ENCODE measurements around the gene PPT2.

- TF ChIP-seq CTCF (conservative IDR thresholded peaks at IDR 0.05 in 1 of 2, IDR thresholded peaks at IDR 0.05 in 1 of 2; ENCODE audit: low read depth in 1 of 2, low read length in 2 of 2), result no peak
- no peak for TF ChIP-seq EZH2 (IDR thresholded peaks at IDR 0.05; ENCODE audit: low read length, missing control alignments)
Measured at GRCh38 chr6:32108727-32109113, 45.2 kb upstream of the PPT2 start.

Measured in fibroblast of lung (primary cell).